HG03139 (cell line): Measurements from ENCODE around the gene SMCO2.

Experiments used
- ATAC-seq: cut with Tn5 transposase; IDR thresholded peaks from one replicate; pipeline ENCODE4 v1.9.1; 2021; ENCODE audit not compliant: unreplicated experiment

SMCO2 gene

DNA sequence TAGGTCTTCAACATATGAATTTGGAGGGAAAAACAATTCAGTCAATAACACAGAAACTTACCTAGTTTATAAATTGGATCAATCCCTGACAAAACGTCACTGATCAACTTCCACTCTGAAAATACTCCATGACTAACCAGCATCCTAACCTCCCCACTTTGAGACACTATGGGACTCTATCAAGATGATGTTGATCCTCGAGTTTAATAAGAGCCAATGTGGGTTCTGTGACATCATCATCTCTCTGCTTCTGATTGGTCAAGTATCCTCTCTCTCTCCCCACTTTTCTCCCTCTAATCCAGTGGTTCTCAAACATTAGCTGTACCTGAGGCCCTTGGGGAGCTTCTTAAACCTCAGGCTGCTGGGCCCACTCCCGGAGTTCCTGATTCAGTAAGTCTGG lies at the start of gene SMCO2:
TSS of gene SMCO2 (plus strand) at position 301 of the 400 bp plus-strand sequence. CDS start 23,896 bp downstream, outside the sequence.
- ATAC-seq: no peak

- ATAC-seq: no peak
These were observed 48.1 kb upstream of the SMCO2 start for GRCh38 chr12:27398466-27398865.

DNA sequence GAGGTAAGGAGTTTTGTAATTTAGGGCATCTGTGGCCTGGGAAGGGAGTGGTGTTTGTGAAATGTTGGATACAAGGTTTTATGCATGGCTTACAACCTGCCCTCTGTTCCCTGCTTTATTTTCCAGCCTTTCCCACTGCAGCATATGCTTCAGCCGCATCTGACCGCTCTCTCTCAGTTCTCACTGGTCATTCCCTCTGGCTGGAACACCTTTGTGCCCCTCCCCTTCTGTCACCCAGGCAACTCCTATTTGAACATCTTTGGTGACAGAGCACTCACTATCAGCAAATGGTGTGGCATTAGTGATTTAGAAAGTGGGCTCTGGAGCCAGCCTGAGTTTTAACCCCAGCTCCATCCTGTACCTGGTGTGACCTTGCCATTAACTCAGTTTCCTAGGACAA lies 47.5 kb upstream of the SMCO2 start:
- no peak for ATAC-seq

GRCh38 chr12:27400856-27401354 lies 45.6 kb upstream of the SMCO2 start:
- ATAC-seq: no peak

GRCh38 chr12:27412047-27412446 lies 34.5 kb upstream of the SMCO2 start:
- ATAC-seq: no peak

DNA sequence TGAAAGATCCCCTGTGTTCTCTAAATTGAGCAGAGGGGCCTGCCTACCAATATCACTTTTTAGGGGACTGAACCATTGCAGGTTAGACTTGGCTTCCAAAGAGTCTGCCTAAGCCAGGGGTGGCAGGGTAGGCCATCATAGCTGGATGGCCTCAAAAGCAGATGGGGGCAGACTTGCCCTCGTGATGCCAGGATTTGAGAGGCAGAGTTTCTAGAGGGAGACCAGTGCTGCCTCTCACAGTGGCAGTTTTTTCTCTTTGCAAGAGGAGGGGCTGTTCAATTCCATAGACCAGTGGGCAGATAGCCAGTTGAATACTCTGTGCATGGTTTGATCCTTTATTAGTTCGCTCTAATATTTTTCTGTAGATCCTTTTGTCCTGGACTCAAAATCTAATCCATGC lies 23.8 kb upstream of the SMCO2 start:
- ATAC-seq: no peak

DNA sequence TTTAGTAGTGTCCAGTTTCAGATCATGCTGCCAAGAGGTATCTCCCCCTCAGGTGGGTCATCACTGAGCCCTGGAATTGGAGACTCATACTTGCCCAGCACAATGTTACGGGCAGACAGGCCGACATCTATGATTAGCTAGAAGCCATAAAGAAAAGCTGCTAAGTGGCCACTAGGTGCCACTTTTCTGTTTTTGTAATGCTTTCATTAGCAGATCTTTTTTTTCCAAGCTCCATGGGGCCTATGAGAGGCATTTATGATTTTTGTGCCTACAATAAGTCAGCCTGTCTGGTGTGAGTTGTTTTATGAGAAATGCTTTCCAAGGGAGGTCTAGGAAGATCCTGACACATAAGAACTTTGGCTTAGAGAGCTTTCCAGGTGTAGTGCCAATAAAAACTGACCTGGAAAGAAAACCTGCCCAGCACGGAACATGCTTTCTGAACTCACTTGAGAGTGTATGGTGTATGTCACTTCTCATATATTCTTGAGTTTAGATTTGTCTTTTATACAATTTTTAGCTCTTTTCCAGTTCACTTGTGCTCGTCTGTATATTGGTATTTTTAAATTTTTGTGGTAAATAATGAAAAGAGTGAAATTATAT lies 21.8 kb upstream of the SMCO2 start:
- ATAC-seq: no peak

GRCh38 chr12:27425306-27425705 lies 21.2 kb upstream of the SMCO2 start:
- ATAC-seq: no peak

GRCh38 chr12:27426743-27427487 lies 19.6 kb upstream of the SMCO2 start:
- ATAC-seq: no peak

- no peak for ATAC-seq
These were observed 18.7 kb upstream of the SMCO2 start for GRCh38 chr12:27427824-27428223.

GRCh38 chr12:27428466-27428865 lies 18.1 kb upstream of the SMCO2 start:
- ATAC-seq: no peak

DNA sequence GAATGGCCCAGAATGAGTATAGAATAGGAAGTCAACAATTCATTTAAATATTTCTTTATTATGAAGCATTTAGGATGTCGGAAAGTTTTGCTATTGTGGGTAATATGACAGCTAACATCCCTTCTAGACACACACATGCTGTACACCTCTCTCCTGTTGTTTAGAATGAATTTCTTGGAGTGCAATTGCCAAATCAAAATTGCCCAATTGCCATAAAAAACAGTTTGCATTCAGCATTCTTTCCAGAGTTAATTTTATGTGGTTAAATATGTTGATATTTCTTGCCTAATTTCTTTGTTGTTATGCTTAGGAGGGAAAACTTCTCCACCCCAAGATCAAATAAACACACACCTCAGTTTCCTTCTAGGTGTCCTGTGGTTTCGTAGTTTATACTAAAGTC lies 16.9 kb upstream of the SMCO2 start:
- no peak for ATAC-seq

GRCh38 chr12:27431185-27431584 lies 15.4 kb upstream of the SMCO2 start:
- ATAC-seq: no peak

DNA sequence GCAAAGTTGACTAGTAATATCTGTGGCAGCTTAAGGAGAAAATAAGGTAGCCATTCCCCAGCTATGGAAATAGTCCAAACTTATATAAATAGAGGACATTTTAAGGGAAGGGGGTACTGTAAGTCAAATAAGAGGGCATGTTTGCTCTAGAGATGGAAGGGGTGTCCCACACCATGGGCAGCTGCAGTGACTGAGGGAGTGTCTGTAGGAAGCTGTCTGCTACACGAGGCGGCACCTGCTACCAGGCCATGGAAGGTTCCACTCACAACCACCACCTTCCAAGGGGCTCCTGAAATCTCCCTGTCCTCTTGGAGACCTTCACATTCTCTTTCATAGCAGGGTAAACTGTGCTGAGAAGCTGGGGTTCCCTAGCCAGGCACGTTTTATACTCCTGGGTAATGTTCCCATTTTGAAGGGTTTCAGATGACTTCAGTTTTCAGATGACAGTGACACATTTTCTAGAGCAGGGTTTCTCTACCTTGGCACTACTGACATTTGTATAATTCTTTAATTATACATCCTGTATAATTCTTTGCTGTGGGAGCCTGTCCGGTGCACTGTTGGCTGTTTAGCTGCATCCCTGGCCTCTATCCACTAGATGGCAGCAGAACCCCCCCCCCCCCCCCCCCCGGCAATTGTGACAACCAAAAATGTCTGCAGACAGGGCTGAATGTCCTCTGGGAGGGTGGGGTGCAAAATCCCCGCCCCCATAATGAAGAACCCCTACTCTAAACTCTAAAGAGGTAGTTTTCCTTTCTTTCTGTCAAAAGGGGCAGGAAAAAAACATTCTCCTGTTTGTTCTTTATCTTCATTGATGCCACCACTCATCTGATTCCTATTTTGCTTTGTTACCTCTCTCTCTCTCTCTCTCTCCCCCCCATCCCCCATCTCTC lies 11.6 kb upstream of the SMCO2 start:
- no peak for ATAC-seq

DNA sequence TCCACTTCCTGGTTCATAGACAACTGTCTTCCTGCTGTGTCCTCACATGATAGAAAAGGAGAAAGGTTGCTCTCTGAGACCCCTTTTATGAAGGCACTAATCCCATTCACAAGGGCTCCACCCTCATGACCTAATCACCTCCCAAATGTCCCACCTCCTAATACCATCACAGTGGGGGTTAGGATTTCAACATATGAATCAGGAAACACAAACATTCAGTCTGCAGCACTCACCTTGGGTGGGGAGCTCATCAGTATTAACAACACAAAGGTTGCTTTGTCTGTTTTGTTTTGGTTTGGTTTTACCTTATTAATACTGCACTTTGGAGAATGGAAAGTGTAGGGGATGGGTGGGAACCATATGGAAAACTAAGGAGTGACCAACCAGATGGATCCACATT lies 10.5 kb upstream of the SMCO2 start:
- no peak for ATAC-seq

- no peak for ATAC-seq
These were observed 9.8 kb upstream of the SMCO2 start for GRCh38 chr12:27436768-27437167.

- ATAC-seq: no peak
These were observed 8.7 kb upstream of the SMCO2 start for GRCh38 chr12:27437839-27438238.

DNA sequence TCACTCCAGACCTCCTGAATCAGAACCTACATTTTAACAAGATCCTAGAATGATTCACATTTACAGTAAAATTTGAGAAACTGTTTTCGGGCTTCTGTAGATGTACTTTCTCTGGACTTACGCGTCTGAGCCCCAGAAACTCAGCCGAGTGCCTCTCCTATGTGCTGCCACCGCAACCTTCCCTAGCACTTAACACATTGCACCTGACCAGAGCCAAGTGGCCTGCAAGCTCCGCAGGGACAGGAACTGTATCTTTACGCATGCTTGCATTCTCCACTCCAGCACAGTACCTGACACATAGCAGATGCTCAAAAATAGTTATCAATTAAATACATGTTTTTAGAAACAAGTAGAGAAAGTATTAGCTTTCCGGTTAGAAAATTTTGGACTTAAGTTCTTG lies 1.2 kb downstream of the SMCO2 start:
- ATAC-seq: no peak

DNA sequence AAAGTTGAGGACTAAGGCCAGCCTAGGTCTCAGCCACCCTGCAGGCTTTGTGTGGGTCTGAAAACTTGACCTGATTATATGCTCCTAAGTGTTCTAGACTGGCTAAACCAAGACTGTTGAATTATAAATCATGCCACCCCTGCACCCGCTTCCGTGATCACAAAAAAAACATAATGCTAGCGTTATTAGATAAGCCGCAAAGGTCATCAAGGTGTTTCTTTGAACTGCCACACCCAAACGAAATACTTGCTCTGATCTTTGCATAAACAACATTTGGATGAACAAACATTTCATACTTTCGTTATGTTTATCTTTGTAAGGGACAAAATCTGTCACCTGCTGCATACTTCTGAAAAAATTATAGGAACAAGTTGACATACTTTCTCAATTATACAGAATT lies 2.5 kb downstream of the SMCO2 start:
- no peak for ATAC-seq

DNA sequence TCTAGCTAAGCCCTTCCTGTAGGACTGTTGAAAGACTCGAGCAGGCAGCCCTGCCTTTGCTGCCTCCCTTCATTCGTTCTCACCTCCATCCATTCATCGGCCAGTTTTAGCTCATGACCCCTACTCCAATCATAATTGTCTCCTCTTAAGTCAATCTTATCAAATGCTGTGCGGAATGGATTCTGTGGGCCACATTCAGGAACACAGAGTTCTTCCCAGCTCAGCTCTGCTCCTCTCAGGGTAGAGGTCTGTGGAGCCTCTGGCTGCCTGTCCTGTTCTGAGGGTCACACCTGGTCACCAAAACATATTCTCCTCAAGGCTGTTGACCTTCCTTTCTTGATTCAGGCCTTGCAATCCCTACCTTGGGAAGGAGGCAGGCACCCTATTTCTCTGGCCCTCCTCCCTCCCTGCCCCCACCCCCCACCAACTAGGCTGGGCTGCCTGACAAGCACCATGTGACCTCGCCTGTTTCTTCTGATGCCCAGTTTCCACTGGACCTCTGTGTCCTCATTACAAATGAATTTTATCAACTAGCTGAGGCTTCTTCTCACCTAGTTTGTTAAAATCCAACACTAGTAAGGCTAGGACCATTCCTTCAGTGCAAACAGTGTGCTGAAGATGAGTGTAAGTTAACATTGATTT lies 3.5 kb downstream of the SMCO2 start:
- ATAC-seq: no peak
